ENCODE results near the gene IRF1.
A peak's percentile ranks its signal among the peaks of the same experiment; 100 is the strongest.
"Not testable (repeated sequence)": the region's sequence is repeated elsewhere in the genome, so short reads cannot be mapped to it uniquely, and the experiment has no call there.

IRF1 gene

GRCh38 chr5:132487841-132488555 is 2.6 kb downstream of the IRF1 start:
- no peak for TF ChIP-seq CTCF (IDR thresholded peaks at IDR 0.05; ENCODE audit: extremely low read depth, missing control alignments)
- peak; percentile 41 for DNase-seq (ENCODE audit: low spot score)

- TF ChIP-seq CTCF (IDR thresholded peaks at IDR 0.05; ENCODE audit: extremely low read depth, missing control alignments) = no peak
- no peak for DNase-seq (ENCODE audit: low spot score)
Measured at GRCh38 chr5:132487095-132487428, 3.5 kb downstream of the IRF1 start.

GRCh38 chr5:132486318-132487094 is 4.1 kb downstream of the IRF1 start:
- no peak for TF ChIP-seq CTCF (IDR thresholded peaks at IDR 0.05; ENCODE audit: extremely low read depth, missing control alignments)
- no peak for DNase-seq (ENCODE audit: low spot score)

- TF ChIP-seq CTCF (IDR thresholded peaks at IDR 0.05; ENCODE audit: extremely low read depth, missing control alignments) = no peak
- DNase-seq (ENCODE audit: low spot score) = no peak
Measured at GRCh38 chr5:132485641-132486317, 4.8 kb downstream of the IRF1 start.

GRCh38 chr5:132484876-132485640 is 5.5 kb downstream of the IRF1 start:
- DNase-seq (ENCODE audit: low spot score) = not testable (repeated sequence)

GRCh38 chr5:132484391-132484725 is 6.2 kb downstream of the IRF1 start:
- TF ChIP-seq CTCF (IDR thresholded peaks at IDR 0.05; ENCODE audit: extremely low read depth, missing control alignments) = no peak
- DNase-seq (ENCODE audit: low spot score) = no peak

- no peak for TF ChIP-seq CTCF (IDR thresholded peaks at IDR 0.05; ENCODE audit: extremely low read depth, missing control alignments)
- no peak for DNase-seq (ENCODE audit: low spot score)
Measured at GRCh38 chr5:132483661-132484390, 6.7 kb downstream of the IRF1 start.

Data from GM20000 (cell line).